C4-2B (cell line): ENCODE measurements around the gene DDX20.
A peak's percentile ranks its signal among the peaks of the same experiment; 100 is the strongest.

Experiments
- H3K27ac ChIP-seq: fragments of 450-650 bp; 2 replicates; pipeline ENCODE4 v1.5.1; 2017
- CTCF ChIP-seq: fragments of 450-650 bp; conservative IDR thresholded peaks from 2 replicates; pipeline ENCODE4 v1.5.1; 2017; ENCODE audit warnings: mild to moderate bottlenecking
- ZFX ChIP-seq: fragments of 450-650 bp; IDR thresholded peaks from 2 replicates; pipeline ENCODE4 v1.6.1; 2017

DDX20 gene

GRCh38 chr1:111754984-111755330, 744 bp upstream of the DDX20 start:
- no peak for TF ChIP-seq CTCF
- TF ChIP-seq ZFX = no peak

GRCh38 chr1:111756124-111756513, 418 bp downstream of the DDX20 start:
- TF ChIP-seq CTCF = no peak
- peak; percentile 87 for TF ChIP-seq ZFX
- H3K27ac ChIP-seq = peak overlapping the region; percentile 96

More at GRCh38 chr1:111754984-111755330, 744 bp upstream of the DDX20 start:
- H3K27ac ChIP-seq = peak overlapping the region; percentile 96

- TF ChIP-seq CTCF (peak; percentile 12), ZFX (no peak)
- H3K27ac ChIP-seq = no peak overlapping the region
These were observed 2.7 kb downstream of the DDX20 start for GRCh38 chr1:111758373-111758772.

GRCh38 chr1:111761717-111762116, 6.0 kb downstream of the DDX20 start:
- no peak overlapping the region for H3K27ac ChIP-seq
- no peak for TF ChIP-seq ZFX
- TF ChIP-seq CTCF = no peak

- no peak for TF ChIP-seq CTCF
- no peak for TF ChIP-seq ZFX
- H3K27ac ChIP-seq = no peak overlapping the region
These were observed 6.6 kb downstream of the DDX20 start for GRCh38 chr1:111762332-111762731.

- TF ChIP-seq ZFX (no peak), CTCF (no peak)
- no peak overlapping the region for H3K27ac ChIP-seq
These were observed 12.3 kb downstream of the DDX20 start for GRCh38 chr1:111768023-111768422.

- no peak for TF ChIP-seq ZFX
- TF ChIP-seq CTCF = no peak
These were observed 12.9 kb downstream of the DDX20 start for GRCh38 chr1:111768625-111769024.

More at GRCh38 chr1:111768625-111769024, 12.9 kb downstream of the DDX20 start:
- H3K27ac ChIP-seq = no peak overlapping the region
